GM18517 (cell line): ENCODE data around the gene KLRD1.
"Not testable (repeated sequence)": the region's sequence is repeated elsewhere in the genome, so short reads cannot be mapped to it uniquely, and the experiment has no call there.

Source experiments
- ATAC-seq: cut with Tn5 transposase; IDR thresholded peaks from one replicate; pipeline ENCODE4 v1.9.1; 2021; ENCODE audit warnings: mild to moderate bottlenecking, moderate library complexity; ENCODE audit not compliant: unreplicated experiment

KLRD1 gene, protein sequence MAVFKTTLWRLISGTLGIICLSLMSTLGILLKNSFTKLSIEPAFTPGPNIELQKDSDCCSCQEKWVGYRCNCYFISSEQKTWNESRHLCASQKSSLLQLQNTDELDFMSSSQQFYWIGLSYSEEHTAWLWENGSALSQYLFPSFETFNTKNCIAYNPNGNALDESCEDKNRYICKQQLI

DNA sequence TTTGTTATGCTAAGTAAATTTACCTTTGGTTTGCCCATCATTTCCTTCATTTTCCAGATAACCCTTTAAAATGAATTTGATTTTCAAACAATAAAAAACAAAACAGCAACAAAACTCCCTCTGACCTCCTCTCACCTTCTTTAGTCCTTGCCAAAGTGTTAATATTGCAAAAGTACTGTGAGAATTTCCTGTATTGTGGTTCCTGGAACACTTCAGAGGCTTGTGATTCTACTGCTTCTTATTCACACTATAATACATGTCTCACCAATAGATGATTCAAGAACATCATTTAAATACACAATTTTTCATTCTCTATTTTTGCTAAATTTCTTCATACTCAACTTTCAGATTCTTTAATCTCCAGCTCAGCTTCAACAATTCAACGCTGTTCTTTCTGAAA is at the start of gene KLRD1:
Gene KLRD1, plus strand, starts transcription at position 241 of the 400 bp plus-strand sequence. CDS start 208 bp downstream, outside the sequence.
- no peak for ATAC-seq

DNA sequence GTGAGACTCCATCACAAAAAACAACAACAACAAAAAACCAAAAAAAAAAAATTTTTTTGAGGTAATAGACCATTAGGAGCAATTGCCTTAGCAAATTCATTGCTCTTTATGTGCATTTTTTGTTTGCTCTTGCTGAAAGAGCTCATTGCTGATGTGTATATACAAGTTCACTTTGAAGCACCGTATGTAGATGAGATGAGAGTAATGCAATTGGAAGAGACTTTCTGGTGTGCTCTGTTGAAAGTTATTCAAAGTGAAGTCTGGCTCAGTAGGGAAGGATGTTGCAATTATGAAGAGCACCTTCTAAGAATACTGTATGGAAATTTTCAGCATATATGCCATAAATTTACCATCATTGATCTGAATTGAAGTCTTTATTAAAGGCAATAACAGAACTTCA is 46.7 kb upstream of the KLRD1 start:
- no peak for ATAC-seq

DNA sequence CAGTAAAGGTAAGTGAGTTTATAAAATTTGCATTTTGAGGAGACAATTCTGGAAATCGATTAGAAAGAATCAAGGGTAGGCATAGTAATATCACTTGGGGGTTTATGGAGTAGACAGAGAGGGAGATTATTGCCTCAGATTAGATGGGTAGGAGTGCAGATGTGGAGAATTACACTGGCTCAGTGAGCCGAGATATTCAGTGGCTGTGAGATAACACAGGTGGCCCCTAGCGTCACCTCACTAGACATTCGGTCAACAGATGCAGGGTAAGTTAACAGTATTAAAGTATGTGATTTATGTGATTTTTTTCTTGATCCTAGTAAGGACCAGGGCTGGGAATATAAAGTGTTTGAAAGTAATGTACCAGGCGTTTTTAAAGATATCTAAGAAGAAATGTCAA is 39.6 kb upstream of the KLRD1 start:
- ATAC-seq, result no peak

DNA sequence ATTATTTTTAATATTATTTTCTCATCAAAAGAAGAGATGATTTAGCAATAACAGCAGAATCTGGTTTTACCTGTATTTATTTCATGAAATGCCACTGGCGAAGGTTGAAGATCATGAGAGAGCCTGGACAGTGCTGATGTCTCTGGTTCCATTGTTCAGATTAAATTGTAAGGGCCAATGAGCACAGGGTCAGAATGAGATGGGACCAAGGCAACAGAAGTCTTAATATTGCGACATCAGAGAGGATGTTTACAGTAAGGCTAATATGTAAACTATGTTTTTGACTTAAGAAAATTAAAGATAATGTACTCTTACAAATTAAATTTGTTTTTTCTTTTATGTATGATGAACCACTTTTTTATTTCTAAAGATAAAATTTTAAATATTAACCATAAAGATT is 35.2 kb upstream of the KLRD1 start:
- no peak for ATAC-seq

DNA sequence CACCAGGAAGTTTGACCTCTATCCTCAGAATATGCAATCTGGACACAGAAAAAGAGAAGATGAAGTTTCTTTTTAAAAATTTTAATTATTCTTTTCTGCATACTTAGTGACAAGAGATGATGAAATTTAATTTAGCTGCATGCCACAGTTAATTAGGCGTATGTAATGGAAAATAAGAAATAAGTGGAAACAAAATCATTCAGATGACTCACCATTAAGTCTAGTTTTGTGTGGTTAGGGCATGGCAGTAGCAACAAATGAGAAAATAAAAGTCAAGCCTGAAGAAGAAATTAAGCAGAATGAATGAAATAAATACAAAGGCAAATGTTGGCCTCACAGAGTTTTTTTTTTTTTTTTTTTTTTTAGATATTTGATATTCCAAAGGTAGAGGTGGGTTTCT is 30.9 kb upstream of the KLRD1 start:
- no peak for ATAC-seq

DNA sequence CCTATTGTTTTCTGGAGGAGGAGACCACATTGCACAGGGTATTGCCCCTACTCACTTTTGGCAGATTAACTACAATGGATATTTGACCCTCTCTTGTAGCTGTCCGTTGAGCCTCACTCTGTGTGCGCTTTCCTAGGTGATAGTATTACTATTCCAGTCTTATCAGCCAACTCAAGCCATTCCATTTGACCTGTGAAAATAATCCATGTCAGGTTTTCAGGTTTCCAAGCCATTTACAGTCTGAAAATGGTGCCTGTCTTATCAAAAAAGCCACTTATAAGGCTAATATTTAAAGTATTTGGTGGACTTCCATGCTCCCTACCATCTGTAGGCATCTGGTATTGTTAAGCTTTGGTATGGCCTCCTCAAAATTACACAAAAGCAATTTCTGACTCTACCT is 29.6 kb upstream of the KLRD1 start:
- no peak for ATAC-seq

DNA sequence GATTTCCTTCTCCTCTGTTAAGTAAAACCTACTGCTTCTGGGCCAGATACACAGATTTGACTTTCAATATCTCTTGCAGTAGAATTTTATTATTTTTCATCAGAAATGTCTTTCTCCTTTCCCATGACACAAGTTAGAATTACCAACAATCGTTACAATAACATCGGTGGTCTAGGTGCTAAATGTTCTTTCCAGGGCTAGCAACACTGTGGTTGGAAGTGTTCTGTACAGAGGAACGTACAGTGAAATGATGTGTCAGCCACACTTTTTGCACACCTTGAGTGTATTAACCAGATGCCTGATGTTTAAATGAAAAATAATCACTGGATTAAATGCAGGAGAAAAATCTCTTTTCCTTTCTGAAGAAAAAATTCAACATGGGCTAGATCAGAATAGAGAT is 27.7 kb upstream of the KLRD1 start:
- ATAC-seq, result no peak

DNA sequence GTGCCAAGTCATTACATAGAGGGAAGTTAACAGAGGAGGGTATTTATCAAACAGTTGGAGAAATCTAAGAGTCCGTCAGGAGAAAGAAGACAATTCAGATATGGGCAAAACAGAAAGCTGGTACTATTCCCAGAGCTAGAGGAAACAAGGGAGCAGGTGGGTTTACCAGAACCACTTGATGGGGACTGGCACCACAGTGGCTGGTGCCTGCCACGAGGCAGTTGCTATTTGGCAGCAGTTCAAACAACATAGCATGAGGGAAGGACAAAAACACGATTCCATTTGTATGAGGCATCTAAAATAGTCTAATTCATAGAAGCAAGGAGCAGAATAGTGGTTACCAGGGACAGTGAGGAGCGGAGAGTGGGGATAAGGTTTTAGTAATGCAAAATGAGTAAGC is 24.6 kb upstream of the KLRD1 start:
- no peak for ATAC-seq

DNA sequence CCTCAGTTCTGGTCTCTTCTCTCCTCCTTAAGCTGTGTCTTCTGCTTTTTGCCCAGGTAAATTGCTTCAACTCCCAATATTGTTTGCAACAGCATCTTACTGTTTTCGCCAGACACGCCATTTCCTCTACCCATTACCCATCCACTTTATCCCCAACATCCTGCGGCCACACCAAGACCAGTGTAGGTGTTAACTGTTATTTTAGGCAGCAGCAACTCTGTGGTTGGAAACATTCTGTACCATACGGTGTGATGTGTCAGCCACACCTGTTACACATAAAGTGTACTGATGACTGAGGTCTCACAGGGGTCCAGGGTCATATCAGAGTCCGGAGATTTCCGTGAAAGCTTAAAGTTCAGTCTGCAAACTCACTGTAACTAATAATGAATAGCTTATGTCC is 21.8 kb upstream of the KLRD1 start:
- ATAC-seq, result no peak

DNA sequence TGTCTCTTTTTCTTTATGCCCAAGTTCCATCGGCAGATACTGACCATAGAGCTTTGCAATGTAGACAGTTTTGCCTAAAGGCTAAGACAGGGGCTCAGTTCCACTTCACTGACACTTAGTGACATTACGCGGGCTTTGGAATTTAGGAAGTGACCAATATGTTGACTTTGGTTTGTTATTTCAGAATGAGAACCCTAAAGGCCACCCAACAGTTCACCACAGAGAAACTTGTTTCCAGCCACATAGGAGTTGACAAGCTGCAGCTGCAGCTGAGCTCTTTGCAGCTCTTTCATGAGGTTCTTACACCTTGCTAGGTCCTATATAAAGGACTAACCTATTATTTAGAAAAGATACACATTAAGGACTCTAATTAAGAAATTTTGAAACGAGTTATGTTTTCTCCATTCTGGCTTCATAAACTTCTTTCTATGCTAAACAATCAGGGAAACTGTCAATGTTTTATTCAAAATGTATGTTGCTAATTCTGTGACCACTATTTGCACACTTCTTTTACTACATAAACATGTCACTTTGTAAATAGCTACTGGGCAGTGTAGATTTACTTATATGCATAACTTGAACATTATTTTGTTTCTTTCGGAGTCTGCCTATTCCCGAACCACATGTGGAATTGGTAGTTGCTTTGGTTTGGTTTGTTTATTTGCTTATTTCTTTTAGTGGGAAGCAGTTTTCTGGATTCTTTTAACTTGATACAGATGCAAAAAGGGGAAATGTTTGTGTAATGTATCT is 18.5 kb upstream of the KLRD1 start:
- ATAC-seq, result no peak

DNA sequence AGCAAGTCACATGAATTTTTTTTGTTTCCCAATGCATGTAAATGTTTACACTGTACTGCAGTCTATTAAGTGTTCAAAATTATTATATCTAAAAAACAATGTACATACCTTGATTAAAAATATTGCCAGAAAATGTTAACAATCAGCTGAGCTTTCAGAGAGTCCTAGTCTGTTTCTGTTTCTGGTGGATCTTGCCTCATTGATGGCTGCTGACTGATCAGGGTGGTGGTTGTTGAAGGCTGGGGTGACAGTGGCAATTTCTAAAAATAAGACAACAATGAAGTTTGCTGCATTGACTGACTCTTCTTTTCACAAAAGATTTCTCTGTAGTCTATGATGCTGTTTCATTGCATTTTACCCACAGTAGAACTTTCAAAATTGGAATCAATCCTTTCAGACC is 16.6 kb upstream of the KLRD1 start:
- no peak for ATAC-seq

DNA sequence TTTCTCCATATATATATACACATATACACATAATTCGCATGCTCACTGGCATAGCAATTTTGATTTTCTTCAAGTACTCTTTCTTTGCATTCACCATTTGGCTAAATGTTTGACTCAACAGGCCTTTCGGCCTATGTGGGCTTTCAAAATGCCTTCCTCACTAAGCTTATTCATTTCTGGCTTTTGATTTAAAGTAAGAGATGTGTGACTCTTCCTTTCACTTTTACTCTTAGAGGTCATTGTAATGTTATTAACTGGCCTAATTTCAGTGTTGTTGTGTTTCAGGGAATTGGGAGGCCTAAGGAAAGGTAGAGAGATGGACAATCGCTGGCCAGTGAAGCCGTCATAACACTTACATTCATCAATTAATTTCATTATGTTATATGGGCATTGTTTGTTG is 14.5 kb upstream of the KLRD1 start:
- no peak for ATAC-seq

DNA sequence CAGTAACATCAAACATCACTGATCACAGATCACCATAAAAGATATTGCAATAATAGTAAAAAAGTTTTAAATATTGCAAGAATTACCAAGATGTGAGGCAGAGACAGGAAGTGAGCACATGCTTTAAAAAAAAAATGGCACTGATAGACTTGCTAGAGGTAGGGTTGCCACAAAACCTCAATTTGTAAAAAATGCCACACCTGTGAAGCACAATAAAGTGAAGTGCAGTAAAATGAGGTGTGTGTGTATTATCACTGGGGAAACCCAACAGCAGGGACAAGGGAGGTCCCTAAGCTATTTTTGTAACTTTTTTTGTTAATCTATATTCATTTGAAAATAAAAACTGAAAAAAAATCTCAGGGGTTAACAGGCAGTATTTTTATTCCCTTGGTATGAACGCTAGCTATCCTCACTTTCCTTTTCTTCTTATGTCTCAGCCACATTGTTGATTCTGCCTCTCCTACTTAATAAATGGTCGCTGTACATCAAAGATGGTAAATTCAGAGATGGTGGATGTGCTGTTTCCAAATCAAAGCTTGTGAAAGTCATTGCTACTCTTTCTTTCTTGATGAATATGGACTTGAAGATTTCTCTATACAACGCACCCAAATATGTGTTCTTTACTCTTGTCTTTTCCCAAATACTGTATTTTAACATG is 14.0 kb upstream of the KLRD1 start:
- no peak for ATAC-seq

DNA sequence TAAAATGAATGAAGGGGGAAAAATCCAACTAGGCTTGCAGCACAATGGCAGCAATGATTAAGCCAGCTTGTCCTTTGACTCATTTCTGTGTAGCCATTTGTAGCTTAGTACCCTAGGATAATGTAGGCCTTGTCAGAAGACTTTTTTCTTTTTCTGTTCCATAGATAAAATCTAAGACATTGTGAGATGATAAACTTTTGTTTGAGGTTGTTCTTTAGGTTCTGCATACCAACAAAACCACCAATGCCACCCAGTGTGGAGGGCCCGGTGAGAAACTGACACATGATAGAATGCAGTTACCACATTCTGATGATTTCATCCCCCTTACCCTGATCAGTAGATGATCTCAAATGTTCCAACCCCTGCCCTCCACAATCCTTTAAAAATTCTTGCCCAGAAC is 6.6 kb upstream of the KLRD1 start:
- no peak for ATAC-seq

DNA sequence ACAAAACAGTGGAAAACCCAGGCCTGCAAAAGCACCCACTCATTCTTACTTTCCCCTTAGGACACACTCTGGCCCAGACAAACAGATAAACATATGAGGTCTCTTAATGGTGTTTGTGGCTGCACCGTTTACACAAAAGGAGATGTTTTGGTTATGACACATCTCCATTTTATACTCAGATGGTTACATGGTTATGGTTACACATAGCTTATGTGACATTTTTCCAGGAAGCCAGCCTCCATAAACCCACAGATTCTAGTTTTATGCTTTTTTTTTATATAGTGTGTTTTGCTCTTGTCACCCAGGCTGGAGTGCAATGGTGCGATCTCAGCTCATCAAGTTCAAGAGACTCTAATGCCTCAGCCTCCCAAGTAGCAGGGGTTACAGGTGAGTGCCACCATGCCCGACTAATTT is 3.5 kb upstream of the KLRD1 start:
- ATAC-seq, result no peak

DNA sequence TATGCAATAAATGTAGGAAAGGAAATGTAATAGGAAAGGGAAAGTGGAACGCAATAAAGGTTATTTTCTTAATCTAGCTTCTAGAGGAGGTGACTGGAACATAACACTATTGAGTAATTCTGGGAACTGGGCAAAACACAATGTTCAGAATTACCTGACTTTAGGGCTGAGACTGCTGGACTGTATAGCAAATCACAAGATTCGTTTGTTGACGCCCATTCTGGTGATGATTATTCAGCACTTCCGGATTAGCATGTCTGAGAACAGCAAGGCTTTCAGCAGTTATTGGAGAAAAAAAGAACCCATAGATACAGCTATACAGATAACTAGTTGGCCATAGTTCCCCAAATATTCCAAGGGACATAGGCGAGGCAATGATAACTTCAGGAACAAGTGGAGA is 2.3 kb upstream of the KLRD1 start:
- no peak for ATAC-seq

DNA sequence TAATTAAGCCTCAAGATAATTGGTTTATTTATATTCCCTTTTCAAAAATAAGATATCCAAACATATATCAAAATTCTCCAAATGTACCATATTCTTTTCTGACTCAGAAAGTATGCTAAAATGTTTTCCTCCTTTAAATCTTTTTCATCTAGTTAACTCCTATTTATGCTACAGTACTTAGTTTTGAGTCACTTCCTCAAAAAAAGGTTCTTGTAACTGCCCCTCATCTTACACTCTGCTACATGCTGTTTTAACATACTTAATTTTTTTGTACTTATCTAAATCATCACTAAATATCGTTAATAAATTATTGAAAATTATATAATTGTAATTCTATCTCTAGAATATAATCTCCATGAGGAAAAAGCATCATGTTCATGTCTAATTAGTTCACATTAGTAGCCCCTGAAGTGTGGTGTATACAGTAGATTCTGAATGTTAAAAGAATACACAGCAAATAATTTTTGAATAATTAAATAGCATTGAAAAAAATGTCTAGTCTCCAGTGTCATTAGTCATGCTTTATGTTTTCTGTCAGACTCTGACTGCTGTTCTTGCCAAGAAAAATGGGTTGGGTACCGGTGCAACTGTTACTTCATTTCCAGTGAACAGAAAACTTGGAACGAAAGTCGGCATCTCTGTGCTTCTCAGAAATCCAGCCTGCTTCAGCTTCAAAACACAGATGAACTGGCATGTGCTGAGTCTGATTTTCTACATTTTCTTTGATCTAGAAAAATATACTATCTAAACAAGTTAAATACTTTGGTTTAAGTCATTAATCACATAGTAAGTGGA is 3.5 kb downstream of the KLRD1 start:
- ATAC-seq, result no peak

DNA sequence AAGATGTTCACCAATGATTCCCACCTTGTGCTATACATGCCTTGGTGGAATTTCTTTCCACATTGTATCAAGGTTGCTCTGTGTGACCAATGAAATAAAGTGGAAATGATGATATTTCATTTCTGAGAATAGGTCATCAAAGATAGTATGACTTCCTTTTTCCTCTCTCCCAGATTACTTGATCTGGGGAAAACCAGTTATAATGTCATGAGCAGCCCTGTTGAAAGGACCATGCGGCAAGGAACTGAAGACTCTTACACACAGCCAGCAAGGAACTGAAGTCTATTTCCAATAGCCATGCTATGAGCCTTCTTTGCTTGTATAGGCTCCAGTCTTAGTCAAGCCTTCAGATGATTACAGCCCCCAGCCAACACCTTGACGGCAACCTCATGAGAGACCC is 11.7 kb downstream of the KLRD1 start:
- ATAC-seq, result no peak

DNA sequence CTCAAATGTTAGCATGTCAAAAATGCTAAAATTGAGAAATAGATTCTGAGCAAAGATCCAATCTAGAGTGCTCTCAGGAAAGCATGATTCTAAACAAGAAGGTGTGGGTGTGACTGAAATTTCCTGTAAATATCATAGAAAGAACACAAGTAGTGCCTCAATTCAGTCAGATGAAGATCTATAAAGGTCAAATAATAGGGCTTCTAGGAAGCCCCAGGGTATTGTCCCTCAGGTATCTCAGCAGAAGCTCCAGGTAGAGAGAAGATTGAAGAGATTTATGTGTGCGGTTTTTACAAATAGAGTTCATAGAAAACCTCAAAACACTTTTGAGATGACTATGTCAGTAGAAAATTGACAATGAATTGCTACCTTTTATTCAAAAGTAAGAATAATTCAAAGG is 13.0 kb downstream of the KLRD1 start:
- ATAC-seq, result no peak

DNA sequence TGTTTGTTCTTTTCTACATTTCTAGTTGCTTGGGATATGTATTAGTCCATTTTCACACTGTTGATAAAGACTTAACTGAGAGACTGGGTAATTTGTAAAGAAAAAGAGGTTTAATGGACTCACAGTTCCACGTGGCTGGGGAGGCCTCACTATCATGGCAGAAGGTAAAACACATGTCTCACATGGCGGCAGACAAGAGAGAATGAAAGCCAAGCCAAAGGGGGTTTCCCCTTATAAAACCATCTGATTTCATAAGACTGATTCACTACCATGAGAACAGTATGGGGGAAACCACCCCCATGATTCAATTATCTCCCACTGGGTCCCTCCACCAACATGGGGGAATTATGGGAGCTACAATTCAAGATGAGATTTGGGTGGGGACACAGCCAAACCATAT is 21.0 kb downstream of the KLRD1 start:
- not testable (repeated sequence) for ATAC-seq

DNA sequence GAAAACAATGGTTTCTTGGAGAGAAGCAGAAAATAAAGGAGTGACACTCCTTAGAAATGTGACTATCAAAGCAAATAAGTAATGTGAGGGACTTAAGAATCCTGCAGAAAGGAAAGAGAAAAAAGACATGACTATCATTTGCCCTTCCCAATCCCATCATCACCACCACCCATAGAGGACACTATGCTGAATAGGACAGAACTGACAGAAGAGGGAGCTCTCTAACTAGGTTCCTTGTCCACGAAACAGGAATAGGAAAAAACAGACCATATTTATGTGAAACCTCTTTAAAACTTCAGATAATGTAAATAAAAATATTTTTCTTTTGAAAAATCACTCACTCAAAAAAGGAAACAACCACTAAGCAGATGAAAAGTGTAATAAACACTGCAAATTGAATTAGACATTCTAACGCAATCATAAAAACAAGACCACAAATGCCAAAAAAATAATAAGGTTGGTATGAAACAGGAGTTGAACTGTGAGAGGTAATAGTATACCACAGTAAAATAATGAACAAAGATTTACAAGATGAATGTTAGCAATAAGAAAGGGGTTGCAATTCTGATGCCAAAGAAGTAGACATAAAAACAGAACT is 24.1 kb downstream of the KLRD1 start:
- ATAC-seq, result no peak
